Heart right ventricle (tissue), 16 donors: ENCODE measurements around the gene CAMKMT. TPM values are rescaled to one million over a fixed set of nuclear protein-coding genes. Genes with fewer than 3 reads are reported as not detected.

Experiments used
- ATAC-seq, 8 donors: fragments of 200-7000 bp; cut with Tn5 transposase; one replicate each; pipeline ENCODE4 v1.9.1; 2020; ENCODE audit warnings: mild to moderate bottlenecking in 8 of 8, moderate library complexity in 8 of 8, moderate number of reproducible peaks in 1 of 8
- DNase-seq, 2 donors: peaks; one replicate each; pipeline ENCODE4 v3.0.0-alpha.2; 2020
- H3K27ac ChIP-seq, 10 donors: fragments of 200-600 bp; sonication (generic) in 2 of 10; one replicate each; pipeline versions ENCODE4 v1.5.0 to v1.8.0; 2020 to 2022; ENCODE audit warnings: mild to moderate bottlenecking in 3 of 10
- H3K27me3 ChIP-seq, 7 donors: fragments of 200-600 bp; one replicate each; pipeline ENCODE4 v1.8.0; 2021 to 2022; ENCODE audit warnings: mild to moderate bottlenecking in 2 of 7
- H3K36me3 ChIP-seq, 9 donors: fragments of 200-600 bp; sonication (generic) in 1 of 9; one replicate each; pipeline versions ENCODE4 v1.5.0 to v1.8.0; 2020 to 2022; ENCODE audit warnings: mild to moderate bottlenecking in 2 of 9
- H3K4me1 ChIP-seq, 9 donors: fragments of 200-600 bp; sonication (generic) in 1 of 9; one replicate each; pipeline versions ENCODE4 v1.5.0 to v1.8.0; 2020 to 2022; ENCODE audit warnings: mild to moderate bottlenecking in 4 of 9
- H3K4me3 ChIP-seq, 10 donors: fragments of 200-600 bp; sonication (generic) in 2 of 10; one replicate each; pipeline versions ENCODE4 v1.5.0 to v1.8.0; 2020 to 2022; ENCODE audit warnings: mild to moderate bottlenecking in 7 of 10, moderate library complexity in 2 of 10
- H3K9me3 ChIP-seq, 11 donors: fragments of 200-600 bp in 10 of 11; sonication (generic) in 2 of 11; one replicate each; pipeline versions ENCODE4 v1.5.0 to v1.8.0; 2013 to 2022; ENCODE audit warnings: mild to moderate bottlenecking in 2 of 11, control low read depth in 1 of 11, moderate library complexity in 1 of 11
- CTCF ChIP-seq, 9 donors: fragments of 200-600 bp; sonication (generic) in 2 of 9; IDR thresholded peaks; one replicate each; pipeline versions ENCODE4 v1.5.0 to v1.8.0; 2021 to 2022; ENCODE audit warnings: antibody characterized with exemption in 9 of 9, mild to moderate bottlenecking in 5 of 9, moderate library complexity in 1 of 9
- WGBS, 2 donors: extraction: QIAGEN DNeasy Blood & Tissue Kit; methylation state at CpG; one replicate each; pipeline ENCODE4 v1.1.7; 2013; ENCODE audit warnings: inconsistent platforms in 1 of 2; 5-methylcytosine and 5-hydroxymethylcytosine counted together
- intact Hi-C, 10 donors: fragments of 100-400 bp; cut with DNase I; formaldehyde crosslinking; loops; one replicate each; pipeline versions ENCODE4 v1.11.1 to v1.14.2; 2022
- polyA plus RNA-seq, 2 donors: library from polyadenylated mRNA; stranded (reverse); fragments of 200-250 nt; gene quantifications; one replicate each; pipeline ENCODE4 v1.2.3, GENCODE V29; 2013
- total RNA-seq, 10 donors: library from RNA; stranded (reverse); fragmentation: NEBNext Ultra II Directional in 3 of 10; extraction: Animal tissue kit (Norgen Biotek cat#: 25700) in 3 of 10; gene quantifications; one replicate each; pipeline versions ENCODE4 v1.2.1 to v1.2.4, GENCODE V29; 2021 to 2023
- donor health status: Arrhythmogenic right ventricular cardiomyopathy.
- donor health status: ischemic (EF 13 %, LVEDD 7.1; RV severe dilation, severe dysfunction).
- donor health status: healthy with polysubstance abuse.
- donor health status: DM: no; HTN: yes; CAD: no.
- donor health status: DM: no; HTN: no; CAD: no.
- donor health status: ischemic (EF 25% LVEDD 6.9; RV normal size, moderate dysfunction).
- donor health status: ischemic (EF 25% LVEDD 5.7; RV mildly dilated, moderate dysfunction).
- donor health status: healthy.
- donor health status: DM: yes; HTN: yes; CAD: no.
- donor health status: Ischemic cardiomyopathy.
- donor health status: ischemic (EF 35%, LVEDD 5.7; RV mildly dilated, moderate dysfunction).
- donor health status: nonischemic (EF 11% LVEDD 7.7; RV severe dilation, severe dysfunction).
- donor health status: DM: yes; HTN: yes; CAD: no.
- donor health status: PGD.
- donor health status: ischemic (EF 29% LVEDD 5.4; RV normal size, mild dysfunction).
- donor health status: nonischemic (EF 23%, LVEDD 6.1; RV moderate dilation, normal function).

Gene CAMKMT
- total and polyA plus RNA-seq, 12 donors = 4.1 to 6.4 (median 4.8) TPM

GRCh38 chr2:44441200-44441599 is 79.5 kb downstream of the CAMKMT start:
- no peak overlapping the region for H3K27ac ChIP-seq
- ATAC-seq (no peak), DNase-seq (no peak)
- H3K36me3 ChIP-seq = no peaks in the 10 kb centered on the region
- H3K9me3 ChIP-seq = no peaks in the 10 kb centered on the region
- no peaks in the 10 kb centered on the region for H3K27me3 ChIP-seq
- intact Hi-C loops = no loop called here
- H3K4me3 ChIP-seq = no peak overlapping the region
- WGBS, 2 donors = 88 to 90% methylated on average over 4 of the region's 4 CpGs
- no peaks in the 10 kb centered on the region for H3K4me1 ChIP-seq
- TF ChIP-seq CTCF (IDR thresholded peaks at IDR 0.05) = no peak

- H3K27ac ChIP-seq = no peak overlapping the region
- ATAC-seq = no peak
- no peak overlapping the region for H3K4me3 ChIP-seq
- TF ChIP-seq CTCF (IDR thresholded peaks at IDR 0.05) = no peak
- intact Hi-C loops = no loop called here
- no peaks in the 10 kb centered on the region for H3K27me3 ChIP-seq
- no peaks in the 10 kb centered on the region for H3K36me3 ChIP-seq
- H3K4me1 ChIP-seq = no peaks in the 10 kb centered on the region
- no peak for DNase-seq
- WGBS, 2 donors = 99 to 100% methylated on average over 1 of the region's 1 CpG
- no peaks in the 10 kb centered on the region for H3K9me3 ChIP-seq
These were observed 80.3 kb downstream of the CAMKMT start for GRCh38 chr2:44442019-44442418.

GRCh38 chr2:44443517-44443916 is 81.8 kb downstream of the CAMKMT start:
- no peaks in the 10 kb centered on the region for H3K27me3 ChIP-seq
- ATAC-seq (no peak), DNase-seq (no peak)
- WGBS, 2 donors = 95 to 97% methylated on average over 2 of the region's 2 CpGs
- H3K9me3 ChIP-seq = no peaks in the 10 kb centered on the region
- no peak for TF ChIP-seq CTCF (IDR thresholded peaks at IDR 0.05)
- no peak overlapping the region for H3K27ac ChIP-seq
- no peak overlapping the region for H3K4me3 ChIP-seq
- H3K4me1 ChIP-seq = no peaks in the 10 kb centered on the region
- intact Hi-C loops = no loop called here
- no peaks in the 10 kb centered on the region for H3K36me3 ChIP-seq

GRCh38 chr2:44444881-44445280 is 83.1 kb downstream of the CAMKMT start:
- no peak for TF ChIP-seq CTCF (IDR thresholded peaks at IDR 0.05)
- whole genome bisulfite sequencing, 2 donors = 96 to 98% methylated on average over 2 of the region's 2 CpGs
- H3K27me3 ChIP-seq = no peaks in the 10 kb centered on the region
- H3K4me3 ChIP-seq = no peak overlapping the region
- intact Hi-C loops = no loop called here
- H3K4me1 ChIP-seq = no peaks in the 10 kb centered on the region
- no peak for ATAC-seq
- H3K9me3 ChIP-seq = no peaks in the 10 kb centered on the region
- no peaks in the 10 kb centered on the region for H3K36me3 ChIP-seq
- no peak for DNase-seq
- no peak overlapping the region for H3K27ac ChIP-seq
